Measurements from ENCODE around the gene RANBP3. TPM values are rescaled to one million over a fixed set of nuclear protein-coding genes. Genes with fewer than 3 reads are reported as not detected.
"Not testable (repeated sequence)": the region's sequence is repeated elsewhere in the genome, so short reads cannot be mapped to it uniquely, and the experiment has no call there.

RANBP3 gene, protein sequence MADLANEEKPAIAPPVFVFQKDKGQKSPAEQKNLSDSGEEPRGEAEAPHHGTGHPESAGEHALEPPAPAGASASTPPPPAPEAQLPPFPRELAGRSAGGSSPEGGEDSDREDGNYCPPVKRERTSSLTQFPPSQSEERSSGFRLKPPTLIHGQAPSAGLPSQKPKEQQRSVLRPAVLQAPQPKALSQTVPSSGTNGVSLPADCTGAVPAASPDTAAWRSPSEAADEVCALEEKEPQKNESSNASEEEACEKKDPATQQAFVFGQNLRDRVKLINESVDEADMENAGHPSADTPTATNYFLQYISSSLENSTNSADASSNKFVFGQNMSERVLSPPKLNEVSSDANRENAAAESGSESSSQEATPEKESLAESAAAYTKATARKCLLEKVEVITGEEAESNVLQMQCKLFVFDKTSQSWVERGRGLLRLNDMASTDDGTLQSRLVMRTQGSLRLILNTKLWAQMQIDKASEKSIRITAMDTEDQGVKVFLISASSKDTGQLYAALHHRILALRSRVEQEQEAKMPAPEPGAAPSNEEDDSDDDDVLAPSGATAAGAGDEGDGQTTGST
- total RNA-seq (2012; rRNA removed) = 30.6 and 42.1 TPM in 2 replicates

GRCh38 chr19:5977785-5978605 lies at the start of gene RANBP3:
TSS of gene RANBP3 (minus strand) at chr19:5978140. CDS start at chr19:5978082, 58 bp downstream.
- H3K9me3 ChIP-seq (replicated peaks; ENCODE audit: low read length) = no peaks in the 10 kb centered on the region
- H3K27me3 ChIP-seq (ENCODE audit: control insufficient read depth, insufficient read depth, low read length) = no peaks in the 10 kb centered on the region
- H3K4me2 ChIP-seq (ENCODE audit: low read length) = peak within 1 kb of the TSS; percentile 97
- peak within 1 kb of the TSS; percentile 97 for H3K4me3 ChIP-seq (ENCODE audit: low read length)
- peaks cover 39% of the 10 kb centered on the region for H3K4me1 ChIP-seq (ENCODE audit: control insufficient read depth, insufficient read depth, low read length)
- H3K36me3 ChIP-seq (ENCODE audit: insufficient read depth, low read length) = peaks cover 16% of the 10 kb centered on the region
- H3K9ac ChIP-seq (ENCODE audit: low read depth, low read length) = peak within 1 kb of the TSS; percentile 99

GRCh38 chr19:6026390-6027227 lies 48.7 kb upstream of the RANBP3 start:
- H3K4me1 ChIP-seq (ENCODE audit: control insufficient read depth, insufficient read depth, low read length) = peaks cover 18% of the 10 kb centered on the region
- H3K9ac ChIP-seq (ENCODE audit: low read depth, low read length) = no peak overlapping the region
- no peaks in the 10 kb centered on the region for H3K27me3 ChIP-seq (ENCODE audit: control insufficient read depth, insufficient read depth, low read length)
- no peaks in the 10 kb centered on the region for H3K9me3 ChIP-seq (replicated peaks; ENCODE audit: low read length)
- no peak overlapping the region for H3K4me3 ChIP-seq (ENCODE audit: low read length)
- no peak overlapping the region for H3K4me2 ChIP-seq (ENCODE audit: low read length)
- H3K36me3 ChIP-seq (ENCODE audit: insufficient read depth, low read length) = no peaks in the 10 kb centered on the region

DNA sequence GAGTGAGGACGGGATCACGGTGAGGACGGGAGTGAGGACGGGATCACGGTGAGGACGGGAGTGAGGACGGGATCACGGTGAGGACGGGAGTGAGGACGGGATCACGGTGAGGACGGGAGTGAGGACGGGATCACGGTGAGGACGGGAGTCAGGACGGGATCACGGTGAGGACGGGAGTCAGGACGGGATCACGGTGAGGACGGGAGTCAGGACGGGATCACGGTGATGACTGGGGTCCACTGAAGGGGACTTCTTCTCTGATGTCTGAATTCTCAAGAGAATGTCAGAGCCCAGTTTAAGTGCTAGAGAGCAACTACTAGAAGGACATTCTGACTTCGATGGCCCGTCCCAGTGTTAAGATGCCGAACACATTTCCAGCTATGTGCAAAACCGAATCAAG lies 46.8 kb upstream of the RANBP3 start:
- not testable (repeated sequence) for H3K9ac ChIP-seq (ENCODE audit: low read depth, low read length); H3K4me3 ChIP-seq (ENCODE audit: low read length); H3K36me3 ChIP-seq (ENCODE audit: insufficient read depth, low read length); H3K9me3 ChIP-seq (replicated peaks; ENCODE audit: low read length); H3K4me2 ChIP-seq (ENCODE audit: low read length); H3K27me3 ChIP-seq (ENCODE audit: control insufficient read depth, insufficient read depth, low read length)
- peaks cover 18% of the 10 kb centered on the region for H3K4me1 ChIP-seq (ENCODE audit: control insufficient read depth, insufficient read depth, low read length)

- H3K27me3 ChIP-seq (ENCODE audit: control insufficient read depth, insufficient read depth, low read length) = no peaks in the 10 kb centered on the region
- peaks cover 18% of the 10 kb centered on the region for H3K4me1 ChIP-seq (ENCODE audit: control insufficient read depth, insufficient read depth, low read length)
- H3K36me3 ChIP-seq (ENCODE audit: insufficient read depth, low read length) = no peaks in the 10 kb centered on the region
- no peak overlapping the region for H3K4me2 ChIP-seq (ENCODE audit: low read length)
- H3K4me3 ChIP-seq (ENCODE audit: low read length) = no peak overlapping the region
- H3K9ac ChIP-seq (ENCODE audit: low read depth, low read length) = no peak overlapping the region
- H3K9me3 ChIP-seq (replicated peaks; ENCODE audit: low read length) = no peaks in the 10 kb centered on the region
Observed at GRCh38 chr19:6023936-6024335, 46.0 kb upstream of the RANBP3 start.

DNA sequence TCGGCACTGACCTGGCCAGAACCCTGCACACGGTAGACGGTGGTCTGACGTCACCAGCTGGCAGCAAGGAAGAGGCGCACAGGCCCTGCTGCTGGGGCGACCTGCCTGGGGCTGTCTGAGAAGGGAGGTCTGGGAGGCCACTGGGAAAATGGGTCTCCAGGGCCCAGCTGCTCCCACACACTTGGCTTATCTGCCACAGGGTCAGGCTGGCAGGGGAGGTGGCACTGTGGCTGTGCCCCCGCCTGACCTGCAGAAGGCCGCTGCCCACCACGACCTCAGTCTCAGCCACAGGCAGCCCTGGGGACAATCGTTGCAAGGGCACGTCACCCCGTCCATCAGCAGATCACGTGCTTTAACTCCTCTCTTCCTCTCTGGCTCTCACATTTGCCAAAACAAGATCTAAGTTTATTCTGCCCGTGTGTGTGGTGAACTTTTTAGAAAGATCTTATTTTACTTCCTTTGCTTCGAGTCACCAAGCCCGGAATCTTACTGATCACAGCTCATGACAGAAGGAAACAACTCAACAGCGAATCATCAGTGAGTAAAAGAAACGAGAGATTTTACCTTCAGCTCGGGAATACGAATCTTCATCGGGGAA lies 45.2 kb upstream of the RANBP3 start:
- H3K4me3 ChIP-seq (ENCODE audit: low read length) = peak overlapping the region; percentile 24
- H3K9ac ChIP-seq (ENCODE audit: low read depth, low read length) = peak overlapping the region; percentile 43

DNA sequence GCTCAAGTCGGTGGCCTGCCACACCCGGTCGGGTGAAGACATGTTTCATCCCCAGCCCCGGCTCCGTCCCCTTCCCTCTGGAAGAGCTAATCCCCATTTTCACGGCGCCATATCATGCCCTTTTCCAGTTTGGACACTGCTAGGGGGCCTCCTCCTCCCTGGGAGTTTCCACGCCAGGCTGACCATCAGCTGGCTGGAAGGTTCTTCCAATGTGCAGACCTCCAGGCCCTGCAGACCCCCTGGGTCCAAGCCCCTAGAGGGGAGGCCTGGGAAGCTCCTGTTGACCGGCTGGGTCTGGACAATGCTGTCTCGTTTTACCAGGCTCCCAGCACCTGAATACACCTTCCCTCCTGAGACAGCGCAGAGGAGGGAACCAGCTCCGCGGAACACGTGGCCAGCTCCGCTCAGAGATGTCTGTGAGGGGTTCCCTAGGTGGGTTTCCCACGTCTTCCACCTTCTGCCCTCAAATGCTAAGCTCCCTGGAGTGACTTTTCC lies 44.7 kb upstream of the RANBP3 start:
- Histone ChIP-seq H3K4me2 (ENCODE audit: low read length) (peak overlapping the region; percentile 63), H3K36me3 (ENCODE audit: insufficient read depth, low read length) (no peaks in the 10 kb centered on the region), H3K4me3 (ENCODE audit: low read length) (peak overlapping the region; percentile 24), H3K27me3 (ENCODE audit: control insufficient read depth, insufficient read depth, low read length) (no peaks in the 10 kb centered on the region), H3K4me1 (ENCODE audit: control insufficient read depth, insufficient read depth, low read length) (peaks cover 18% of the 10 kb centered on the region), H3K9me3 (replicated peaks; ENCODE audit: low read length) (no peaks in the 10 kb centered on the region), H3K9ac (ENCODE audit: low read depth, low read length) (peak overlapping the region; percentile 43)

More for the DNA sequence above, 45.2 kb upstream of the RANBP3 start:
- H3K9me3 ChIP-seq (replicated peaks; ENCODE audit: low read length) = no peaks in the 10 kb centered on the region
- no peaks in the 10 kb centered on the region for H3K27me3 ChIP-seq (ENCODE audit: control insufficient read depth, insufficient read depth, low read length)
- H3K36me3 ChIP-seq (ENCODE audit: insufficient read depth, low read length) = no peaks in the 10 kb centered on the region
- peak overlapping the region; percentile 63 for H3K4me2 ChIP-seq (ENCODE audit: low read length)
- peaks cover 18% of the 10 kb centered on the region for H3K4me1 ChIP-seq (ENCODE audit: control insufficient read depth, insufficient read depth, low read length)

DNA sequence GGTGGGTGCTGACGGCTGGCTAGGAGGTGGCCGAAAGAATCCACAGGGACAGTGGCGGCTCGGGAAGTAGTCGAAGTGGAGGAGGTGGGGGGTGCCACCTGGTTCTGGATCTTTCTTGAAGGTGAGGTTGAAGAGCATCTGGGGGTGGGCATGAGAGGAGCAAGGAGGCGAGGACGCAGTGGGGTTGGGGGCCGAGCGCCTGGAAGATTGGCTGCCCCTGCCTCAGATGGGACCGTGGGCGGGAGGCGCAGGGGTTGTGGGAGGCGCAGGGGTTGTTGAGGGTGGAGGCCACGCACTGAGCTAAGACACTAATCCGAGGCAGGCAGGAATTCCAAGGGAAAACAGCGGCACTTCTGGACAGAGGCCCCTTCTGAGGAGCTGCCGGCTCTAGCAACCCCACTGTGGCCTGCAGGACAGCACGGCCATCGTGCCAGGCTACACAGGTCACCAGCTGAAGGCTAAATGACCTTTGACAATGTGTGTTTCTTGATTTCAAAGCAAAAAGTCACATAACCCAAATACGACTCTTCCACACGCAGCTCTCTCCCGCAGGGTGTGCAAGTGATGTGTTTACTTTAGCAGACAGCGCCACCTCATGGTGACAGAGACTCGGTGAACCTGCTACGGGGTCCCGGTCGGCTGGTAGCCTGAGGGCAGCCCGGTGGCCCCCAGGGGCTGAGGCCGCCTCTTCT lies 44.1 kb upstream of the RANBP3 start:
- Histone ChIP-seq H3K36me3 (ENCODE audit: insufficient read depth, low read length) (no peaks in the 10 kb centered on the region), H3K4me1 (ENCODE audit: control insufficient read depth, insufficient read depth, low read length) (peaks cover 18% of the 10 kb centered on the region), H3K9ac (ENCODE audit: low read depth, low read length) (peak overlapping the region; percentile 43), H3K9me3 (replicated peaks; ENCODE audit: low read length) (no peaks in the 10 kb centered on the region), H3K27me3 (ENCODE audit: control insufficient read depth, insufficient read depth, low read length) (no peaks in the 10 kb centered on the region), H3K4me2 (ENCODE audit: low read length) (peak overlapping the region; percentile 63), H3K4me3 (ENCODE audit: low read length) (no peak overlapping the region)

- Histone ChIP-seq H3K36me3 (ENCODE audit: insufficient read depth, low read length) (no peaks in the 10 kb centered on the region), H3K4me2 (ENCODE audit: low read length) (no peak overlapping the region), H3K9me3 (replicated peaks; ENCODE audit: low read length) (no peaks in the 10 kb centered on the region), H3K9ac (ENCODE audit: low read depth, low read length) (no peak overlapping the region), H3K27me3 (ENCODE audit: control insufficient read depth, insufficient read depth, low read length) (no peaks in the 10 kb centered on the region), H3K4me1 (ENCODE audit: control insufficient read depth, insufficient read depth, low read length) (peaks cover 18% of the 10 kb centered on the region), H3K4me3 (ENCODE audit: low read length) (no peak overlapping the region)
Observed at GRCh38 chr19:6020972-6021805, 43.2 kb upstream of the RANBP3 start.

DNA sequence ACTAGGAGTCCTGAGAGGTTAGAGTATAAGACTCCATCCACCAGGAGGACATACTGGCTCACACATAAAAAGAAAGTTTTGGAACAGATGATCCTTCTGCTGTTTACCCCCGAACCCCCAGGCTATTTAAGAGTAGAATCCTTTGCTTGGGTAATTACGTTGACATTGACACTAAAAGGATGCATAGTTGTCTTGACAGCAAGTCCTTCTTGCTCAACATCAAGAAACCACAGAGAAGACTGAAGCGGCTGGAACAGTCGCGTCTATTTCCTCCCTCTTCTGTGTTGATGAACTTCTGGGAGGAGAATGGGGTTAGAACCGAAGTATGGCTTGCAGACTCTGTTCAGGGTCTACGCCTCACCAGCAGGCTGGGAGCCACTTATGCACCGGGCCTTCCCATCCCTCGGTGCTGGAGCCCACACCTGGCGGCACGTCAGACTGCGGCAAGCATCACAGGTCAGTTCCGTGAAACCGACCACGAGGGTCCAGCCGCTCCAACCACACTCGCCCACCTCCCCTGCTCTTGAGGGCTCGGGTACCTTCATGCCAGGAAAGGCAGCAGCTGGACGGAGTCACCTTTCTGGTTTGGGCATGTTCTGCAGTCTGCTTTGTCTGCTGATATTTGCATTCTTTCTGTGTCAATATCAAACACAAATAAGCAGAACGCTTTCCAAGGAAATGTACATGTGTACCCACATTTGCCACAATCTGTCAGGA lies 42.4 kb upstream of the RANBP3 start:
- Histone ChIP-seq H3K4me2 (ENCODE audit: low read length) (no peak overlapping the region), H3K4me3 (ENCODE audit: low read length) (no peak overlapping the region), H3K9me3 (replicated peaks; ENCODE audit: low read length) (no peaks in the 10 kb centered on the region), H3K27me3 (ENCODE audit: control insufficient read depth, insufficient read depth, low read length) (no peaks in the 10 kb centered on the region), H3K4me1 (ENCODE audit: control insufficient read depth, insufficient read depth, low read length) (peaks cover 18% of the 10 kb centered on the region), H3K9ac (ENCODE audit: low read depth, low read length) (no peak overlapping the region), H3K36me3 (ENCODE audit: insufficient read depth, low read length) (no peaks in the 10 kb centered on the region)
